Loucy (cell line): ENCODE measurements around the gene HLF.

ENCODE experiments used
- H2AFZ ChIP-seq: fragments of 200-600 bp; sonication (generic); 2 replicates; pipeline ENCODE4 v1.6.0; 2016; ENCODE audit warnings: antibody characterized with exemption, mild to moderate bottlenecking, low read length, moderate library complexity
- H3F3A ChIP-seq: fragments of 200-600 bp; 2 replicates; pipeline ENCODE4 v1.6.0; 2016; ENCODE audit warnings: antibody characterized with exemption, low read depth, mild to moderate bottlenecking
- H3K27me3 ChIP-seq: fragments of 200-600 bp; sonication (generic); 2 replicates; pipeline ENCODE4 v1.6.1; 2014; ENCODE audit warnings: low read length, mild to moderate bottlenecking; ENCODE audit not compliant: insufficient read depth, poor library complexity, severe bottlenecking
- H3K36me3 ChIP-seq: fragments of 200-600 bp; sonication (generic); 2 replicates; pipeline ENCODE4 v1.6.1; 2016; ENCODE audit warnings: low read length; ENCODE audit not compliant: insufficient read depth
- H3K4me1 ChIP-seq: fragments of 200-600 bp; sonication (generic); 2 replicates; pipeline ENCODE4 v1.5.1; 2014; ENCODE audit warnings: low read length, mild to moderate bottlenecking; ENCODE audit not compliant: insufficient read depth, poor library complexity, severe bottlenecking
- H3K4me2 ChIP-seq: fragments of 200-600 bp; sonication (generic); 2 replicates; pipeline ENCODE4 v1.6.0; 2014; ENCODE audit warnings: antibody characterized with exemption, low read length, low read depth, mild to moderate bottlenecking; ENCODE audit not compliant: poor library complexity, severe bottlenecking
- H3K4me3 ChIP-seq: fragments of 200-600 bp; sonication (generic); 2 replicates; pipeline ENCODE4 v1.5.1; 2014; ENCODE audit warnings: low read length, mild to moderate bottlenecking, mixed read lengths; ENCODE audit not compliant: poor library complexity, severe bottlenecking
- H3K79me2 ChIP-seq: fragments of 200-600 bp; sonication (generic); 2 replicates; pipeline ENCODE4 v1.6.1; 2014; ENCODE audit warnings: low read length; ENCODE audit not compliant: insufficient read depth
- H3K9ac ChIP-seq: fragments of 200-600 bp; sonication (generic); 2 replicates; pipeline ENCODE4 v1.6.0; 2014; ENCODE audit warnings: mild to moderate bottlenecking, low read depth, low read length, moderate library complexity; ENCODE audit not compliant: poor library complexity, severe bottlenecking
- H3K9me2 ChIP-seq: fragments of 200-600 bp; sonication (generic); replicated peaks from 2 replicates; pipeline ENCODE4 v1.6.1; 2016; ENCODE audit warnings: low read depth, low read length, mixed read lengths
- H3K9me3 ChIP-seq: fragments of 200-600 bp; sonication (generic); 2 replicates; pipeline ENCODE4 v1.6.1; 2014; ENCODE audit warnings: mild to moderate bottlenecking, antibody characterized with exemption, low read length, low read depth; ENCODE audit not compliant: insufficient read depth
- H4K20me1 ChIP-seq: fragments of 200-600 bp; sonication (generic); 2 replicates; pipeline ENCODE4 v1.6.0; 2014; ENCODE audit warnings: antibody characterized with exemption, low read length, mild to moderate bottlenecking; ENCODE audit not compliant: insufficient read depth, poor library complexity, severe bottlenecking
- EZH2phosphoT487 ChIP-seq: fragments of 200-600 bp; IDR thresholded peaks from 2 replicates; pipeline ENCODE4 v1.6.1; 2018; ENCODE audit warnings: antibody characterized with exemption, mild to moderate bottlenecking, moderate library complexity, borderline replicate concordance
- TF ChIP-seq, protein P1 (sequence below): fragments of 200-600 bp; sonication (generic); conservative IDR thresholded peaks from 2 replicates; pipeline ENCODE4 v1.5.1; 2014; ENCODE audit warnings: mild to moderate bottlenecking, antibody characterized with exemption, low read length

HLF gene

DNA sequence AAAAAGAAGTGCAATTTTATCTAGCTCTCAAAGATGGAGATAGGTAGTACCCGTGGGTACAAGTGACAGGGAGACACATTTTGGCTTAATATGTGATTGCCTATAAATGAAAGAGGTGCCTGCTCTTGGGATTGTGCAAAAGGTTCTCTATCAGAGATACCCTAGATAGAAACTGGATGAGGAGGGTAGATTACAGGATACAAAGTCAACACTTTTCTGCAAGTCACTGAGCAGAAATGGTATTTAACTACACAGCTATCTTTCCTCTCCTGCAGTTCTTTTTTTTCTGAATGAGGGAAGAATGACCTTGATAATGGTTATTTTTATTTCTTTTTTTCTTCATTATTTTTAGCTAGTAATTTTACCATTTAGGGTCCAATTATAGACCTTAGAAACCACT lies 89.2 kb downstream of the HLF start:
- Histone ChIP-seq H4K20me1 (no peaks in the 10 kb centered on the region), H3K4me3 (no peak overlapping the region), H3K9me2 (no peaks in the 10 kb centered on the region), H3K27me3 (no peaks in the 10 kb centered on the region), H3F3A (no peaks in the 10 kb centered on the region), H3K4me1 (no peaks in the 10 kb centered on the region), H3K36me3 (no peaks in the 10 kb centered on the region), H3K4me2 (no peak overlapping the region), H2AFZ (no peak overlapping the region), H3K9me3 (no peaks in the 10 kb centered on the region), H3K9ac (no peak overlapping the region), H3K79me2 (no peaks in the 10 kb centered on the region)
- TF ChIP-seq, protein P1, sequence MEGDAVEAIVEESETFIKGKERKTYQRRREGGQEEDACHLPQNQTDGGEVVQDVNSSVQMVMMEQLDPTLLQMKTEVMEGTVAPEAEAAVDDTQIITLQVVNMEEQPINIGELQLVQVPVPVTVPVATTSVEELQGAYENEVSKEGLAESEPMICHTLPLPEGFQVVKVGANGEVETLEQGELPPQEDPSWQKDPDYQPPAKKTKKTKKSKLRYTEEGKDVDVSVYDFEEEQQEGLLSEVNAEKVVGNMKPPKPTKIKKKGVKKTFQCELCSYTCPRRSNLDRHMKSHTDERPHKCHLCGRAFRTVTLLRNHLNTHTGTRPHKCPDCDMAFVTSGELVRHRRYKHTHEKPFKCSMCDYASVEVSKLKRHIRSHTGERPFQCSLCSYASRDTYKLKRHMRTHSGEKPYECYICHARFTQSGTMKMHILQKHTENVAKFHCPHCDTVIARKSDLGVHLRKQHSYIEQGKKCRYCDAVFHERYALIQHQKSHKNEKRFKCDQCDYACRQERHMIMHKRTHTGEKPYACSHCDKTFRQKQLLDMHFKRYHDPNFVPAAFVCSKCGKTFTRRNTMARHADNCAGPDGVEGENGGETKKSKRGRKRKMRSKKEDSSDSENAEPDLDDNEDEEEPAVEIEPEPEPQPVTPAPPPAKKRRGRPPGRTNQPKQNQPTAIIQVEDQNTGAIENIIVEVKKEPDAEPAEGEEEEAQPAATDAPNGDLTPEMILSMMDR, result no peak
- TF ChIP-seq EZH2phosphoT487, result no peak

DNA sequence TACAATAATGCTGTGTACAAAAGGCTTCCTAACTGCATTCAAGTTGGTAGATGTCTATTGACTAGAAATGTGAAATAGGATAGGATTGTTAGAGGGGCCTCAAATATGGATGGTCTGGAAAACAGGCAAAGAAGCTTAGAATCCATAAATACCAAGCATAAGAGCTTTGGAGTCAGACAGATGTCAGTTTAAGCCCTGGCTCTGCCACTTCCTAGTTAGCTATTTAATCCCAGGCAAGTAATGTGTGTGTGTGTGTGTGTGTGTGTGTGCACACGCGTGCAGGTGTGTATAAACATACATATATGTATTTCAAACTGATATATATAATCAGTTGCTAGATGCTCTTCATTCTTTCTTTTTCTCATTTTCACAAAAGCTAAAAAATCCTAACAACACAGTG lies 90.2 kb downstream of the HLF start:
- Histone ChIP-seq H3K36me3 (no peaks in the 10 kb centered on the region), H3K9ac (no peak overlapping the region), H3K9me3 (no peaks in the 10 kb centered on the region), H3F3A (no peaks in the 10 kb centered on the region), H3K27me3 (no peaks in the 10 kb centered on the region), H3K9me2 (no peaks in the 10 kb centered on the region), H3K79me2 (no peaks in the 10 kb centered on the region), H3K4me1 (no peaks in the 10 kb centered on the region), H3K4me3 (no peak overlapping the region), H4K20me1 (no peaks in the 10 kb centered on the region), H3K4me2 (no peak overlapping the region), H2AFZ (no peak overlapping the region)
- no peak for TF ChIP-seq EZH2phosphoT487
- TF ChIP-seq, protein P1, result no peak

DNA sequence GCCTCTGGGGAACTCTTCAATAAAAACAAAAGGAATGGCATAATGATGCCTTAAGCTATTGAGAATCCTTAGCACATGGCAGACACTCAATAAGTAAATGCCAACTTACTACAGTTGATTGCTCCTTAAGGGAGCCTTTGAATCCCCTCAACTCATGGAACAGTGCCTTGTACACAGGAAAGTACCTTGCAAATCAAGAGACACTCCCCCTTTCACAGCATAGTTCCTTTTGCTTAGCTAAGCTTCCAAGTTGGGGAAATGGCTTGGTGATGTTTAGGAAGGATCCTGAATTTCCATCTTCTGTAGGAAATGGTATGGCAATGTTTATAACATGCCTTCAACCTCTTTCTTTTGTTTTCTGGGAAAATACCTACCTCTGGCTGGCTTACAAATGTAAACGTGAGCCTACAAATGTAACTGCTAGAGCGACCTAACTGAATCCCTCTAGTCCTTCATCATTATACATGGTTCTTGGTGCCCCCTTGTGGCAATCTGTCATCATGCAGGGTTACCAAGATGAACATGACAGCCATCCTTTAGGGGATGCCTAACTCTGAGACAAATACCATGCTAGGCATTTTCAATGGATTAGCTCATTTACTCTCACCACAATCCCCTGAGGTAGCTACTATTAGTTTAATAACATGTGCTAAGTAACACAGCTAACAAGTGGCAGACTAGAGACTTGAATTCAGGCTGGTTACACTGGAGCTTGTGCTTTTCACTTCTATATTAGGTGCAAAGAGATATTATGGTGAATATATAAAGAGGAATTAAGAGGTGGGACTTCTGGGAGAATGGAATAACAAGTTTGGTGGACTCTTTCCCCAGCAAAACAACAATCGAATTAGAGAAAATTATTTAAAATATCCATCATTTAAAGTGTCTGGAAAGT lies 91.9 kb downstream of the HLF start:
- H3F3A ChIP-seq, result no peaks in the 10 kb centered on the region
- no peaks in the 10 kb centered on the region for H3K36me3 ChIP-seq
- H3K9me3 ChIP-seq, result 0 out of 2 replicates have a peak, but pooled peaks cover 4% of the 10 kb centered on the region
- H2AFZ ChIP-seq, result peak overlapping the region; percentile 60; the same call in 1 of the 2 replicates
- H3K4me2 ChIP-seq, result no peak overlapping the region
- no peaks in the 10 kb centered on the region for H3K27me3 ChIP-seq
- H4K20me1 ChIP-seq, result no peaks in the 10 kb centered on the region
- no peak overlapping the region for H3K4me3 ChIP-seq
- H3K79me2 ChIP-seq, result no peaks in the 10 kb centered on the region
- H3K9me2 ChIP-seq, result no peaks in the 10 kb centered on the region
- no peaks in the 10 kb centered on the region for H3K4me1 ChIP-seq
- no peak overlapping the region for H3K9ac ChIP-seq
- TF ChIP-seq, protein P1, result peak; percentile 88
- no peak for TF ChIP-seq EZH2phosphoT487
